IMR-90 (cell line): ENCODE data around the gene KLHL29. TPM values are rescaled to one million over a fixed set of nuclear protein-coding genes. Genes with fewer than 3 reads are reported as not detected.

Experiments
- ATAC-seq: fragments of 200-7000 bp; cut with Tn5 transposase; 2 replicates; pipeline ENCODE4 v1.9.1; 2020; ENCODE audit warnings: low read depth, mild to moderate bottlenecking, moderate library complexity
- BruUV-seq: library from RNA; stranded (reverse); fragments of 400-500 nt; replicated peaks from 2 replicates; lab custom pipeline; 2021; lab: Mats Ljungman, UMichigan
- CTCF ChIA-PET: fragments of 300-600 bp; formaldehyde crosslinking; extraction: SDS; loops from one replicate; lab custom pipeline; 2021; ENCODE audit warnings: antibody characterized with exemption; lab: Yijun Ruan, JAX
- POLR2A ChIA-PET: fragments of 300-600 bp; sonication (Branson Sonifier 250); formaldehyde crosslinking; loops from one replicate; lab custom pipeline; 2022; ENCODE audit warnings: antibody characterized with exemption; ENCODE audit not compliant: unreplicated experiment; lab: Charles Lee
- DNase-seq: peaks from one replicate; pipeline ENCODE4 v3.0.0; 2013
- H2AFZ ChIP-seq: replicated peaks from 2 replicates; pipeline ENCODE3; 2013; ENCODE audit warnings: low read length, mild to moderate bottlenecking; ENCODE audit not compliant: poor library complexity
- H2AK5ac ChIP-seq: 2 replicates; pipeline ENCODE4 v1.6.1; 2013; ENCODE audit warnings: low read depth, low read length, inconsistent platforms
- H2AK9ac ChIP-seq: replicated peaks from 2 replicates; pipeline ENCODE3; 2013; ENCODE audit warnings: mild to moderate bottlenecking, low read depth, low read length, moderate library complexity; ENCODE audit not compliant: poor library complexity
- H2BK120ac ChIP-seq: 2 replicates; pipeline ENCODE4 v1.6.1; 2013; ENCODE audit warnings: low read depth, low read length, inconsistent platforms
- H2BK15ac ChIP-seq: 3 replicates; pipeline ENCODE4 v1.6.1; 2013; ENCODE audit warnings: low read depth, low read length, inconsistent platforms
- H2BK20ac ChIP-seq: 2 replicates; pipeline ENCODE4 v1.6.1; 2013; ENCODE audit warnings: low read depth, mild to moderate bottlenecking, inconsistent platforms, low read length, moderate library complexity
- H2BK5ac ChIP-seq: 2 replicates; pipeline ENCODE4 v1.6.1; 2013; ENCODE audit warnings: mild to moderate bottlenecking, low read depth, low read length, inconsistent platforms; ENCODE audit not compliant: poor library complexity, severe bottlenecking
- H3K14ac ChIP-seq: replicated peaks from 2 replicates; pipeline ENCODE4 v1.6.1; 2013; ENCODE audit warnings: low read depth, low read length, inconsistent platforms
- H3K18ac ChIP-seq: 2 replicates; pipeline ENCODE4 v1.6.1; 2013; ENCODE audit warnings: low read depth, low read length, control low read depth
- H3K23ac ChIP-seq: 2 replicates; pipeline ENCODE4 v1.6.1; 2013; ENCODE audit warnings: low read depth, low read length, inconsistent platforms
- H3K27ac ChIP-seq: 2 replicates; pipeline ENCODE4 v1.5.1; 2013; ENCODE audit warnings: mild to moderate bottlenecking, control low read depth, low read length; ENCODE audit not compliant: insufficient read depth
- H3K27me3 ChIP-seq: 2 replicates; pipeline ENCODE4 v1.6.1; 2013; ENCODE audit warnings: low read length; ENCODE audit not compliant: control insufficient read depth, insufficient read depth
- H3K36me3 ChIP-seq: 2 replicates; pipeline ENCODE4 v1.6.1; 2013; ENCODE audit warnings: low read length, mixed read lengths; ENCODE audit not compliant: control insufficient read depth, insufficient read depth
- H3K4ac ChIP-seq: 2 replicates; pipeline ENCODE4 v1.6.1; 2013; ENCODE audit warnings: low read depth, low read length, inconsistent platforms
- H3K4me1 ChIP-seq: 2 replicates; pipeline ENCODE4 v1.6.1; 2013; ENCODE audit warnings: low read length, mixed read lengths; ENCODE audit not compliant: control insufficient read depth, insufficient read depth
- H3K4me2 ChIP-seq: 2 replicates; pipeline ENCODE4 v1.6.1; 2013; ENCODE audit warnings: low read depth, mild to moderate bottlenecking, control low read depth, low read length, moderate library complexity
- H3K4me3 ChIP-seq: 2 replicates; pipeline ENCODE4 v1.5.1; 2013; ENCODE audit warnings: low read depth, mild to moderate bottlenecking, control low read depth, low read length, moderate library complexity; ENCODE audit not compliant: insufficient read depth
- H3K56ac ChIP-seq: 2 replicates; pipeline ENCODE4 v1.6.1; 2013; ENCODE audit warnings: low read length, inconsistent platforms; ENCODE audit not compliant: insufficient read depth; ENCODE audit errors: extremely low read depth
- H3K79me1 ChIP-seq, 2 experiments: 2 replicates each; pipeline ENCODE4 v1.6.1; 2013; ENCODE audit warnings: low read length in 2 of 2, inconsistent platforms in 1 of 2, low read depth in 1 of 2
- H3K9ac ChIP-seq: 2 replicates; pipeline ENCODE4 v1.6.1; 2013; ENCODE audit warnings: low read depth, low read length, control low read depth
- H3K9me1 ChIP-seq: 2 replicates; pipeline ENCODE4 v1.6.1; 2013; ENCODE audit warnings: low read length, inconsistent platforms; ENCODE audit not compliant: insufficient read depth
- H3K9me3 ChIP-seq: 2 replicates; pipeline ENCODE4 v1.6.1; 2013; ENCODE audit warnings: low read length; ENCODE audit not compliant: control insufficient read depth, insufficient read depth
- H4K20me1 ChIP-seq: 2 replicates; pipeline ENCODE4 v1.6.1; 2013; ENCODE audit warnings: low read length, inconsistent platforms; ENCODE audit not compliant: insufficient read depth
- H4K5ac ChIP-seq: 2 replicates; pipeline ENCODE4 v1.6.1; 2013; ENCODE audit warnings: mild to moderate bottlenecking, low read depth, low read length, control low read depth
- H4K8ac ChIP-seq, 2 experiments: 2 replicates each; pipeline ENCODE4 v1.6.1; 2013; ENCODE audit warnings: low read depth in 2 of 2, low read length in 2 of 2, control low read depth in 1 of 2, inconsistent platforms in 1 of 2
- H4K91ac ChIP-seq: 2 replicates; pipeline ENCODE4 v1.6.1; 2013; ENCODE audit warnings: low read depth, low read length, inconsistent platforms; ENCODE audit not compliant: insufficient read depth
- BHLHE40 ChIP-seq: fragments of 150-350 bp; IDR thresholded peaks from 2 replicates; pipeline ENCODE4 v1.6.1; 2016; ENCODE audit warnings: mild to moderate bottlenecking, low read depth, low read length
- CHD1 ChIP-seq: IDR thresholded peaks from 2 replicates; pipeline ENCODE4 v1.6.1; 2012; ENCODE audit warnings: low read depth, low read length, improper control_type of control experiment
- FOS ChIP-seq: fragments of 150-350 bp; IDR thresholded peaks from 2 replicates; pipeline ENCODE4 v1.6.1; 2016; ENCODE audit warnings: low read depth, low read length
- MAFK ChIP-seq: IDR thresholded peaks from 2 replicates; pipeline ENCODE4 v1.6.1; 2012; ENCODE audit warnings: low read depth, low read length, improper control_type of control experiment
- MAZ ChIP-seq: IDR thresholded peaks from 2 replicates; pipeline ENCODE4 v1.6.1; 2012; ENCODE audit warnings: low read depth, mild to moderate bottlenecking, low read length, improper control_type of control experiment, moderate library complexity, borderline replicate concordance
- MXI1 ChIP-seq: IDR thresholded peaks from 2 replicates; pipeline ENCODE4 v1.6.1; 2012; ENCODE audit warnings: low read depth, mild to moderate bottlenecking, low read length, moderate library complexity, borderline replicate concordance
- NFE2L2 ChIP-seq: fragments of 150-350 bp; IDR thresholded peaks from 2 replicates; pipeline ENCODE4 v1.6.1; 2016; ENCODE audit warnings: low read depth, mild to moderate bottlenecking, low read length
- RAD21 ChIP-seq: IDR thresholded peaks from 2 replicates; pipeline ENCODE4 v1.6.1; 2012; ENCODE audit warnings: low read length, improper control_type of control experiment
- RFX5 ChIP-seq: IDR thresholded peaks from 2 replicates; pipeline ENCODE4 v1.8.0; 2012; ENCODE audit warnings: low read depth, mild to moderate bottlenecking, low read length, moderate library complexity
- SMC3 ChIP-seq: fragments of 150-350 bp; IDR thresholded peaks from 2 replicates; pipeline ENCODE4 v1.6.1; 2016; ENCODE audit warnings: low read depth, mild to moderate bottlenecking, antibody characterized with exemption, low read length, moderate library complexity
- WGBS, 2 experiments: methylation state at CpG; one replicate each; pipeline versions ENCODE4 v1.1.5 to v1.1.7; 2013; ENCODE audit warnings: missing lambda C conversion rate in 2 of 2; ENCODE audit not compliant: insufficient read length in 1 of 2; ENCODE audit errors: extremely low coverage in 2 of 2; 5-methylcytosine and 5-hydroxymethylcytosine counted together
- dilution Hi-C: fragments of 300-500 bp; cut with HindIII; formaldehyde crosslinking; loops from one replicate; pipeline ENCODE4 v1.14.3; 2018; ENCODE audit warnings: low sequenced_read_pairs; ENCODE audit not compliant: unreplicated experiment
- in situ Hi-C: fragments of 300-500 bp; cut with MboI; formaldehyde crosslinking; loops from 3 replicates; pipeline ENCODE4 v1.14.3; 2019; ENCODE audit warnings: low sequenced_read_pairs, inconsistent platforms, mixed read lengths
- intact Hi-C: fragments of 100-400 bp; cut with micrococcal nuclease; formaldehyde crosslinking; loops from 2 replicates; pipeline ENCODE4 v1.10.0; 2022
- polyA plus RNA-seq, 3 experiments: library from polyadenylated mRNA; depleted of rRNA; stranded (reverse); fragments of >200 nt; gene quantifications; 2 replicates each; pipeline ENCODE4 v1.2.3, GENCODE V29; 2012; ENCODE audit warnings: low replicate concordance in 1 of 3
- total RNA-seq: library from RNA; depleted of rRNA; stranded (reverse); fragments of >200 nt; gene quantifications from 2 replicates; pipeline ENCODE4 v1.2.3, GENCODE V29; 2012
- TF ChIP-seq, protein P1 (sequence below): fragments of 150-350 bp; IDR thresholded peaks from 2 replicates; pipeline ENCODE4 v1.6.1; 2016; ENCODE audit warnings: low read depth, mild to moderate bottlenecking, low read length, moderate library complexity, borderline replicate concordance
- TF ChIP-seq, protein P2 (sequence below): conservative IDR thresholded peaks from 2 replicates; pipeline ENCODE4 v1.5.1; 2012; ENCODE audit warnings: mild to moderate bottlenecking, low read depth, low read length, improper control_type of control experiment
- TF ChIP-seq, protein P3 (sequence below): fragments of 150-350 bp; IDR thresholded peaks from 2 replicates; pipeline ENCODE4 v1.6.1; 2017; ENCODE audit warnings: mild to moderate bottlenecking, antibody characterized with exemption, low read length, low read depth

The KLHL29 gene
- total and polyA plus RNA-seq, 2 of the 4 experiments (the other 2 are of a cell fraction): 2.0 to 8.0 TPM

DNA sequence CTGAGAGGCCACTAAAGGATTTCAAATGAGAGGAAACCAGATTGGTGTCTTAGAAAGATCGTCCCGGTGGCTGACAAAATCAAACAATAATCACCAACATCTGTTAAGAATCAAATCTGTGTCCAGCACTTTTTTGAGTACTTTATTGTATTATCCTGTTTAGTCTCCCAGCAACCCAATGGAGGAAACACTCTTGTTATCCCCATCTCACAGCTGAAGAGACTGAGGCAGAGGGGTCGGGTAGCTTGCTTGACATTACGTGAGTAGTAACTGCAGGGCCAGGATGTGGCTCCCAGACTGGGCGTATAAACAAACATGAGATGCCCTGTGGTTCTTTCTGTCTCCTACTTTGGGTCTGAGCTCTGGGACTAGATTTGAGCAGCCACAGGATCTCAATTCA lies 76.0 kb downstream of the KLHL29 start:
- Histone ChIP-seq H2BK5ac (no peak overlapping the region), H3K23ac (no peak overlapping the region), H3K4ac (no peak overlapping the region), H4K5ac (no peak overlapping the region), H3K9ac (no peak overlapping the region), H2BK20ac (no peak overlapping the region), H2AK5ac (no peak overlapping the region), H3K18ac (no peak overlapping the region), H3K36me3 (no peaks in the 10 kb centered on the region), H3K4me2 (no peak overlapping the region), H4K91ac (no peak overlapping the region), H4K8ac (no peak overlapping the region), H3K9me3 (no peaks in the 10 kb centered on the region), H2BK15ac (no peak overlapping the region), H3K27ac (no peak overlapping the region), H3K56ac (no peak overlapping the region), H2AFZ (no peak overlapping the region), H4K20me1 (peaks cover 4% of the 10 kb centered on the region; the same call in 1 of the 2 replicates), H3K27me3 (no peaks in the 10 kb centered on the region), H3K4me1 (peaks cover 11% of the 10 kb centered on the region), H2BK120ac (no peak overlapping the region), H3K9me1 (no peaks in the 10 kb centered on the region), H2AK9ac (no peak overlapping the region), H3K79me1 (peaks cover 0 to 6% of the 10 kb centered on the region in 2 experiments; a peak in 1 of 4 replicates), H3K14ac (no peak overlapping the region), H3K4me3 (no peak overlapping the region)
- dilution Hi-C loops: no loop called here
- no CpG with 5 or more reads among the region's 5 CpGs for WGBS, 2 experiments
- intact Hi-C loops: loop anchor here (1.0 to 5.0 kb wide), 3 partner anchors 74 to 264 kb away; partner anchors contain the start of gene KLHL29
- ATAC-seq: no peak
- POLR2A ChIA-PET: no interaction called here
- no peak for DNase-seq
- CTCF ChIA-PET: interaction anchor here (0.7 kb wide), 1 partner anchor 45 kb away, joined by 4 read pairs; no protein-coding TSS in a partner anchor
- TF ChIP-seq, protein P1, sequence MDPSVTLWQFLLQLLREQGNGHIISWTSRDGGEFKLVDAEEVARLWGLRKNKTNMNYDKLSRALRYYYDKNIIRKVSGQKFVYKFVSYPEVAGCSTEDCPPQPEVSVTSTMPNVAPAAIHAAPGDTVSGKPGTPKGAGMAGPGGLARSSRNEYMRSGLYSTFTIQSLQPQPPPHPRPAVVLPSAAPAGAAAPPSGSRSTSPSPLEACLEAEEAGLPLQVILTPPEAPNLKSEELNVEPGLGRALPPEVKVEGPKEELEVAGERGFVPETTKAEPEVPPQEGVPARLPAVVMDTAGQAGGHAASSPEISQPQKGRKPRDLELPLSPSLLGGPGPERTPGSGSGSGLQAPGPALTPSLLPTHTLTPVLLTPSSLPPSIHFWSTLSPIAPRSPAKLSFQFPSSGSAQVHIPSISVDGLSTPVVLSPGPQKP: no peak
- no peak for TF ChIP-seq NFE2L2
- TF ChIP-seq FOS: no peak
- no peak for TF ChIP-seq RAD21
- no peak for TF ChIP-seq SMC3
- TF ChIP-seq, protein P2, sequence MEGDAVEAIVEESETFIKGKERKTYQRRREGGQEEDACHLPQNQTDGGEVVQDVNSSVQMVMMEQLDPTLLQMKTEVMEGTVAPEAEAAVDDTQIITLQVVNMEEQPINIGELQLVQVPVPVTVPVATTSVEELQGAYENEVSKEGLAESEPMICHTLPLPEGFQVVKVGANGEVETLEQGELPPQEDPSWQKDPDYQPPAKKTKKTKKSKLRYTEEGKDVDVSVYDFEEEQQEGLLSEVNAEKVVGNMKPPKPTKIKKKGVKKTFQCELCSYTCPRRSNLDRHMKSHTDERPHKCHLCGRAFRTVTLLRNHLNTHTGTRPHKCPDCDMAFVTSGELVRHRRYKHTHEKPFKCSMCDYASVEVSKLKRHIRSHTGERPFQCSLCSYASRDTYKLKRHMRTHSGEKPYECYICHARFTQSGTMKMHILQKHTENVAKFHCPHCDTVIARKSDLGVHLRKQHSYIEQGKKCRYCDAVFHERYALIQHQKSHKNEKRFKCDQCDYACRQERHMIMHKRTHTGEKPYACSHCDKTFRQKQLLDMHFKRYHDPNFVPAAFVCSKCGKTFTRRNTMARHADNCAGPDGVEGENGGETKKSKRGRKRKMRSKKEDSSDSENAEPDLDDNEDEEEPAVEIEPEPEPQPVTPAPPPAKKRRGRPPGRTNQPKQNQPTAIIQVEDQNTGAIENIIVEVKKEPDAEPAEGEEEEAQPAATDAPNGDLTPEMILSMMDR: no peak
- TF ChIP-seq RFX5: no peak
- no peak for TF ChIP-seq MAZ
- TF ChIP-seq MAFK: no peak
- no peak for TF ChIP-seq CHD1
- no peak for TF ChIP-seq MXI1
- TF ChIP-seq, protein P3, sequence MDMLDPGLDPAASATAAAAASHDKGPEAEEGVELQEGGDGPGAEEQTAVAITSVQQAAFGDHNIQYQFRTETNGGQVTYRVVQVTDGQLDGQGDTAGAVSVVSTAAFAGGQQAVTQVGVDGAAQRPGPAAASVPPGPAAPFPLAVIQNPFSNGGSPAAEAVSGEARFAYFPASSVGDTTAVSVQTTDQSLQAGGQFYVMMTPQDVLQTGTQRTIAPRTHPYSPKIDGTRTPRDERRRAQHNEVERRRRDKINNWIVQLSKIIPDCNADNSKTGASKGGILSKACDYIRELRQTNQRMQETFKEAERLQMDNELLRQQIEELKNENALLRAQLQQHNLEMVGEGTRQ: no peak
- no peak for TF ChIP-seq BHLHE40
- in situ Hi-C loops: loop anchor here (10.0 kb wide), 1 partner anchor 266 kb away; no protein-coding TSS in a partner anchor
- no TSS peak for BruUV-seq
